M059J (cell line): ENCODE measurements around the gene ORAI3. TPM values are rescaled to one million over a fixed set of nuclear protein-coding genes. Genes with fewer than 3 reads are reported as not detected.

Experiments
- DNase-seq: peaks from one replicate; pipeline ENCODE4 v3.0.0-alpha.2; 2012; ENCODE audit warnings: low read depth
- total RNA-seq: library from RNA; depleted of rRNA; stranded (reverse); fragments of >200 nt; shearing (Covaris generic); gene quantifications from 2 replicates; pipeline ENCODE4 v1.2.3, GENCODE V29; 2014

ORAI3 gene
- total RNA-seq, 1 experiment from 2014 or later: 58.5 TPM

- DNase-seq: no peak
Observed at GRCh38 chr16:30971298-30971697, 22.4 kb downstream of the ORAI3 start.

GRCh38 chr16:30972872-30973271 lies 24.0 kb downstream of the ORAI3 start:
- no peak for DNase-seq

- no peak for DNase-seq
Observed at GRCh38 chr16:30974348-30974747, 25.5 kb downstream of the ORAI3 start.

- no peak for DNase-seq
Observed at GRCh38 chr16:30976486-30976885, 27.6 kb downstream of the ORAI3 start.

GRCh38 chr16:30977502-30977901 lies 28.6 kb downstream of the ORAI3 start:
- DNase-seq: no peak

- DNase-seq: no peak
Observed at GRCh38 chr16:30979170-30980022, 30.5 kb downstream of the ORAI3 start.

- DNase-seq: no peak
Observed at GRCh38 chr16:30980023-30980371, 31.1 kb downstream of the ORAI3 start.

GRCh38 chr16:30980434-30980833 lies 31.6 kb downstream of the ORAI3 start:
- DNase-seq: no peak

- DNase-seq: no peak
Observed at GRCh38 chr16:30980959-30981358, 32.1 kb downstream of the ORAI3 start.

GRCh38 chr16:30982548-30983288 lies 33.9 kb downstream of the ORAI3 start:
- DNase-seq: no peak

GRCh38 chr16:30983289-30983889 lies 34.5 kb downstream of the ORAI3 start:
- DNase-seq: peak; percentile 39

GRCh38 chr16:30983898-30984610 lies 35.2 kb downstream of the ORAI3 start:
- DNase-seq: no peak

- DNase-seq: peak; percentile 76
Observed at GRCh38 chr16:30984669-30985400, 36.0 kb downstream of the ORAI3 start, which contains the start of gene HSD3B7. HSD3B7 (plus strand) TSS chr16:30985207; CDS start chr16:30985659, 452 bp downstream.

- peak; percentile 61 for DNase-seq
Observed at GRCh38 chr16:30985401-30986128, 36.7 kb downstream of the ORAI3 start.

GRCh38 chr16:30986129-30986991 lies 37.5 kb downstream of the ORAI3 start:
- no peak for DNase-seq

- no peak for DNase-seq
Observed at GRCh38 chr16:30987581-30988190, 38.8 kb downstream of the ORAI3 start.

- DNase-seq: no peak
Observed at GRCh38 chr16:30989469-30990047, 40.7 kb downstream of the ORAI3 start.

- DNase-seq: no peak
Observed at GRCh38 chr16:30990105-30990504, 41.2 kb downstream of the ORAI3 start.

- DNase-seq: no peak
Observed at GRCh38 chr16:30991052-30991451, 42.2 kb downstream of the ORAI3 start.
